H9 (cell line): ENCODE results near the gene SYNRG. TPM values are rescaled to one million over a fixed set of nuclear protein-coding genes. Genes with fewer than 3 reads are reported as not detected.

Source experiments
- DNase-seq: peaks from one replicate; pipeline ENCODE4 v3.0.0-alpha.2; 2017
- H2AFZ ChIP-seq: one replicate; pipeline ENCODE4 v1.6.1; 2013; ENCODE audit warnings: mild to moderate bottlenecking, low read length, control low read depth, moderate library complexity
- H2AK5ac ChIP-seq: 2 replicates; pipeline ENCODE4 v1.6.1; 2013; ENCODE audit warnings: low read length, control low read depth, mixed read lengths; ENCODE audit not compliant: insufficient read length
- H2BK120ac ChIP-seq: one replicate; pipeline ENCODE4 v1.6.1; 2013; ENCODE audit warnings: low read depth, mild to moderate bottlenecking, low read length, control low read depth, inconsistent platforms; ENCODE audit not compliant: poor library complexity, severe bottlenecking
- H2BK12ac ChIP-seq: 2 replicates; pipeline ENCODE4 v1.6.1; 2013; ENCODE audit warnings: low read length, control low read depth, mixed read lengths, low read depth; ENCODE audit not compliant: insufficient read length
- H2BK15ac ChIP-seq: 2 replicates; pipeline ENCODE4 v1.6.1; 2013; ENCODE audit warnings: low read depth, low read length, control low read depth
- H2BK20ac ChIP-seq: one replicate; pipeline ENCODE4 v1.6.1; 2013; ENCODE audit warnings: low read depth, mild to moderate bottlenecking, low read length, control low read depth, inconsistent platforms; ENCODE audit not compliant: poor library complexity, severe bottlenecking
- H2BK5ac ChIP-seq: 2 replicates; pipeline ENCODE4 v1.6.1; 2013; ENCODE audit warnings: low read length, control low read depth, mixed read lengths; ENCODE audit not compliant: insufficient read length
- H3K14ac ChIP-seq: 2 replicates; pipeline ENCODE4 v1.6.1; 2013; ENCODE audit warnings: low read length, control low read depth; ENCODE audit not compliant: insufficient read depth
- H3K18ac ChIP-seq: 2 replicates; pipeline ENCODE4 v1.6.1; 2013; ENCODE audit warnings: low read depth, mild to moderate bottlenecking, mixed read lengths, low read length, control low read depth; ENCODE audit not compliant: insufficient read length
- H3K23ac ChIP-seq: 2 replicates; pipeline ENCODE4 v1.6.1; 2013; ENCODE audit warnings: low read length, control low read depth, mixed read lengths, low read depth; ENCODE audit not compliant: insufficient read length
- H3K23me2 ChIP-seq: 2 replicates; pipeline ENCODE4 v1.6.1; 2013; ENCODE audit warnings: low read depth, mild to moderate bottlenecking, mixed read lengths, low read length, control low read depth; ENCODE audit not compliant: insufficient read length, poor library complexity, severe bottlenecking
- H3K27ac ChIP-seq: 2 replicates; pipeline ENCODE4 v1.5.1; 2013; ENCODE audit warnings: low read length, control low read depth, mixed read lengths, low read depth; ENCODE audit not compliant: insufficient read length
- H3K27me3 ChIP-seq: 2 replicates; pipeline ENCODE4 v1.6.1; 2013; ENCODE audit warnings: low read length, control low read depth, inconsistent platforms; ENCODE audit not compliant: insufficient read depth
- H3K4ac ChIP-seq: 2 replicates; pipeline ENCODE4 v1.6.1; 2013; ENCODE audit warnings: low read depth, mild to moderate bottlenecking, control low read depth, inconsistent platforms, low read length, moderate library complexity
- H3K4me1 ChIP-seq: 2 replicates; pipeline ENCODE4 v1.6.1; 2013; ENCODE audit warnings: low read length, control low read depth, inconsistent platforms; ENCODE audit not compliant: insufficient read depth
- H3K4me2 ChIP-seq: 2 replicates; pipeline ENCODE4 v1.6.1; 2013; ENCODE audit warnings: low read length, control low read depth, mixed read lengths; ENCODE audit not compliant: insufficient read length, insufficient read depth
- H3K56ac ChIP-seq: 2 replicates; pipeline ENCODE4 v1.6.1; 2013; ENCODE audit warnings: low read depth, mild to moderate bottlenecking, mixed read lengths, low read length, control low read depth; ENCODE audit not compliant: insufficient read length
- H3K79me1 ChIP-seq: 2 replicates; pipeline ENCODE4 v1.6.1; 2013; ENCODE audit warnings: low read depth, mild to moderate bottlenecking, moderate library complexity, low read length, control low read depth, inconsistent platforms; ENCODE audit not compliant: insufficient read depth, poor library complexity, severe bottlenecking
- H3K79me2 ChIP-seq: 2 replicates; pipeline ENCODE4 v1.6.1; 2013; ENCODE audit warnings: low read length, control low read depth, inconsistent platforms; ENCODE audit not compliant: insufficient read depth
- H3K9ac ChIP-seq: 2 replicates; pipeline ENCODE4 v1.6.1; 2013; ENCODE audit warnings: low read length, control low read depth, mixed read lengths; ENCODE audit not compliant: insufficient read length; ENCODE audit errors: extremely low read depth
- H3K9me3 ChIP-seq: one replicate; pipeline ENCODE4 v1.6.1; 2013; ENCODE audit warnings: low read depth, low read length, inconsistent platforms; ENCODE audit not compliant: control insufficient read depth
- H3T11ph ChIP-seq: one replicate; pipeline ENCODE4 v1.6.1; 2013; ENCODE audit warnings: mild to moderate bottlenecking, low read length, control low read depth, inconsistent platforms
- H4K20me1 ChIP-seq: one replicate; pipeline ENCODE4 v1.6.1; 2013; ENCODE audit not compliant: control insufficient read depth, insufficient read length, insufficient read depth
- H4K5ac ChIP-seq: 2 replicates; pipeline ENCODE4 v1.6.1; 2013; ENCODE audit warnings: low read depth, mild to moderate bottlenecking, mixed read lengths, low read length, control low read depth; ENCODE audit not compliant: insufficient read length
- H4K8ac ChIP-seq: replicated peaks from 2 replicates; pipeline ENCODE4 v1.6.1; 2013; ENCODE audit warnings: low read length, control low read depth, mixed read lengths, low read depth; ENCODE audit not compliant: insufficient read length
- H4K91ac ChIP-seq: 2 replicates; pipeline ENCODE4 v1.6.1; 2013; ENCODE audit warnings: low read depth, mild to moderate bottlenecking, moderate library complexity, mixed read lengths, low read length, control low read depth; ENCODE audit not compliant: insufficient read length
- H3K27ac Mint-ChIP-seq, 3 experiments: 2 replicates in 2 of 3; 3 replicates in 1 of 3; pipeline ENCODE4 v1.8.0; 2020 to 2021; ENCODE audit warnings: mixed read lengths in 3 of 3, mild to moderate bottlenecking in 1 of 3, moderate library complexity in 1 of 3
- H3K27me3 Mint-ChIP-seq: 2 replicates; pipeline ENCODE4 v1.8.0; 2021; ENCODE audit warnings: low read depth, mild to moderate bottlenecking, moderate library complexity, mixed read lengths
- H3K36me3 Mint-ChIP-seq, 3 experiments: 2 replicates in 2 of 3; 3 replicates in 1 of 3; pipeline ENCODE4 v1.8.0; 2020 to 2021; ENCODE audit warnings: low read depth in 3 of 3, mixed read lengths in 3 of 3; ENCODE audit not compliant: insufficient read depth in 1 of 3
- H3K4me1 Mint-ChIP-seq, 2 experiments: 2 replicates each; pipeline ENCODE4 v1.8.0; 2020; ENCODE audit warnings: mixed read lengths in 2 of 2
- H3K4me3 Mint-ChIP-seq, 2 experiments: 2 replicates in 1 of 2; 3 replicates in 1 of 2; pipeline ENCODE4 v1.8.0; 2020 to 2021; ENCODE audit warnings: mild to moderate bottlenecking in 2 of 2, mixed read lengths in 2 of 2, moderate library complexity in 1 of 2
- H3K9me3 Mint-ChIP-seq, 2 experiments: 2 replicates in 1 of 2; 3 replicates in 1 of 2; pipeline ENCODE4 v1.8.0; 2020; ENCODE audit warnings: mild to moderate bottlenecking in 2 of 2, mixed read lengths in 2 of 2, moderate library complexity in 1 of 2
- CTCF ChIP-seq: fragments of 200-600 bp; sonication (generic); conservative IDR thresholded peaks from 3 replicates; pipeline ENCODE4 v1.8.0; 2021; ENCODE audit warnings: antibody characterized with exemption, mild to moderate bottlenecking
- WGBS: extraction: QIAGEN DNeasy Blood & Tissue Kit; methylation state at CpG from one replicate; pipeline ENCODE4 v1.1.7; 2013; ENCODE audit warnings: missing lambda C conversion rate, low lambda C conversion rate, mixed read lengths; ENCODE audit not compliant: insufficient read length; ENCODE audit errors: extremely low coverage; 5-methylcytosine and 5-hydroxymethylcytosine counted together
- total RNA-seq: library from RNA; stranded (reverse); gene quantifications from 2 replicates; pipeline ENCODE4 v1.2.1, GENCODE V29; 2021

The SYNRG gene
- total RNA-seq, 1 experiment from 2014 or later, result 30.5 TPM

- Histone ChIP-seq H3K14ac (no peak overlapping the region), H3K4ac (no peak overlapping the region), H4K20me1 (no peaks in the 10 kb centered on the region), H2AK5ac (no peak overlapping the region), H4K8ac (no peak overlapping the region), H3K27me3 (no peaks in the 10 kb centered on the region), H3K27ac (no peak overlapping the region), H3K79me2 (0 out of 2 replicates have a peak, but pooled peaks cover 3% of the 10 kb centered on the region), H3K79me1 (no peaks in the 10 kb centered on the region), H2BK12ac (no peak overlapping the region), H3T11ph (no peak overlapping the region), H2BK20ac (no peak overlapping the region), H3K9me3 (no peaks in the 10 kb centered on the region), H3K23me2 (no peaks in the 10 kb centered on the region), H3K56ac (no peak overlapping the region), H2AFZ (no peak overlapping the region), H4K5ac (no peak overlapping the region), H3K9ac (no peak overlapping the region), H2BK5ac (no peak overlapping the region), H4K91ac (no peak overlapping the region), H2BK120ac (no peak overlapping the region), H3K18ac (no peak overlapping the region), H2BK15ac (no peak overlapping the region), H3K4me1 (no peaks in the 10 kb centered on the region), H3K4me2 (no peak overlapping the region), H3K23ac (no peak overlapping the region)
- Mint-ChIP-seq H3K4me3 (no peak overlapping the region; a peak in 1 of 5 replicates), H3K9me3 (no peaks in the 10 kb centered on the region), H3K27me3 (no peaks in the 10 kb centered on the region), H3K4me1 (peaks cover 0 to 4% of the 10 kb centered on the region in 2 experiments; a peak in 1 of 4 replicates), H3K36me3 (peaks cover 9 to 52% (median 27%) of the 10 kb centered on the region in 3 experiments; a peak in 6 of 7 replicates), H3K27ac (peak overlapping the region in 1 of 3 experiments; percentile 67; a peak in 2 of 7 replicates)
- DNase-seq, result no peak
- WGBS, result no CpG with 5 or more reads among the region's 10 CpGs
- TF ChIP-seq CTCF, result no peak
These were observed 95.5 kb downstream of the SYNRG start for GRCh38 chr17:37513711-37514110.
